Measurements from ENCODE around the gene BTBD2.

DNA sequence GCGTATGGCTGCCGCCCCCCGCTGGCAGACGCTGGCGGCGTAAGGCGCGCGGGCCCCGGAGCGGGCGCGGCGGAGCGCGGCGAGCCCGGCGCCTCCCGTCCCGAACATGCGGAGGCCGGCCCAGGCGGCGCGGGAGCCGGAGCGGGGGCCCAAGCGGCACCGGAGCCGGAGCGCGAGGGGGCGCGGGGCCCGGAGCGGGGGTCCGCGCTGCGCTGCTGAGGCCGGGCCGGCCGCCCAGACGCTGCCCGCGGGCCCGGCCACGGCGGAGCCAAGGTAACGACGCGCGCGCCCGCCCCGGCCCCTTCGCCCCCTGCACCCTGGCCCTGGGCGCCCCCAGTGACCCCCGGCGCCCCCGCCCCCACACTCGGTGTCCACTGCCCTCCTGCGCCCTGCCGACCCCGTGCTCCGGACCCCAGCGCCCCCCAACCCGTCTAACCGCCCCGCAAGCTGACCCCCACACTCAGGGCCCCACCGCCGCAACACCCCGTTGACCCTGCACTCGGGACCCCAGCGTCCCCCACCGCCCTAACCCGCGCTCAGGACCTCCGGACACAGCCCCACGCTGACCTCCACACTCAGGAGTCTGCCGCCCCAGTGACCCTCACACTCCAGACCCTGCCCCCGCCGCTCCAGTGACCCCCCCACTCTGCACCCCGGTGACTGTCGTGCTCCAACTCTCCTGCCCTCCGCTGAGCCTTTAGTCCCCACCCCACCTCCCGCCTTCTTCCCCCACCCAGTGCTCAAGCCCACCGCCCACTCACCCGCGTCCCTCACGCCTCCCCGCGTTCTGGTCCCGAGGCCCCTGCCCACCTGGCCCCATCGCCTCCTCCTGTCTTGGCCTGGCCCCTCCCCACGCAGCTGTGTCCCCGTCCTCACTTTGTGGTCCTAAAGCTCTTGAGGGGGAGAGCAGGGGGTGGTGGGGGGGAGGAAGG, 74.1 kb downstream of the BTBD2 start, which contains the start of gene CSNK1G2:
- TF ChIP-seq, protein P1, sequence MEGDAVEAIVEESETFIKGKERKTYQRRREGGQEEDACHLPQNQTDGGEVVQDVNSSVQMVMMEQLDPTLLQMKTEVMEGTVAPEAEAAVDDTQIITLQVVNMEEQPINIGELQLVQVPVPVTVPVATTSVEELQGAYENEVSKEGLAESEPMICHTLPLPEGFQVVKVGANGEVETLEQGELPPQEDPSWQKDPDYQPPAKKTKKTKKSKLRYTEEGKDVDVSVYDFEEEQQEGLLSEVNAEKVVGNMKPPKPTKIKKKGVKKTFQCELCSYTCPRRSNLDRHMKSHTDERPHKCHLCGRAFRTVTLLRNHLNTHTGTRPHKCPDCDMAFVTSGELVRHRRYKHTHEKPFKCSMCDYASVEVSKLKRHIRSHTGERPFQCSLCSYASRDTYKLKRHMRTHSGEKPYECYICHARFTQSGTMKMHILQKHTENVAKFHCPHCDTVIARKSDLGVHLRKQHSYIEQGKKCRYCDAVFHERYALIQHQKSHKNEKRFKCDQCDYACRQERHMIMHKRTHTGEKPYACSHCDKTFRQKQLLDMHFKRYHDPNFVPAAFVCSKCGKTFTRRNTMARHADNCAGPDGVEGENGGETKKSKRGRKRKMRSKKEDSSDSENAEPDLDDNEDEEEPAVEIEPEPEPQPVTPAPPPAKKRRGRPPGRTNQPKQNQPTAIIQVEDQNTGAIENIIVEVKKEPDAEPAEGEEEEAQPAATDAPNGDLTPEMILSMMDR (IDR thresholded peaks at IDR 0.05): peak in 3 of 7 experiments; percentile 31 to 69 (median 64)
- TF ChIP-seq POLR2A (IDR thresholded peaks at IDR 0.05): no peak
